HG03135 (cell line): ENCODE data around the gene GPR157.

Experiments used
- ATAC-seq: cut with Tn5 transposase; IDR thresholded peaks from one replicate; pipeline ENCODE4 v1.9.1; 2021; ENCODE audit warnings: mild to moderate bottlenecking, moderate library complexity; ENCODE audit not compliant: unreplicated experiment

GPR157 gene

DNA sequence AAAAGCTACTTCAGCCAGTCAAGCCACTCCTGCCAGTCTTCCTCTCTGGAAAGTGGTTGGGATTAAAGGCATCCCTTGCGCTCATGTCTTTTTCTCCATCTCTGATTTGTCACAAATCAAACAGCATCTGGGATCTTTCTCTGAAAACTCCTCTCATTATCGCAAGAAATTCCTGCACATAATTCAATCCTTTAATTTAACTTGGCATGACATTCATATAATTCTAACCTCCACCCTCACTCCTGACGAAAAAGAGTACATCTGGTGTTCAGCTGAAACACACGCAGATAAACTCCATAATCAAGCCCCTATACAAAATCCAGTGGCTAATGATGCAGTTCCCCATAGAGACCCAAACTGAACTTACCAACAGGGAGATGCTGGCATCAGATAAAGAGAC is 40.1 kb downstream of the GPR157 start:
- no peak for ATAC-seq

GRCh38 chr1:9087411-9088125 is 41.3 kb downstream of the GPR157 start:
- no peak for ATAC-seq

GRCh38 chr1:9086796-9087195 is 42.1 kb downstream of the GPR157 start:
- no peak for ATAC-seq

DNA sequence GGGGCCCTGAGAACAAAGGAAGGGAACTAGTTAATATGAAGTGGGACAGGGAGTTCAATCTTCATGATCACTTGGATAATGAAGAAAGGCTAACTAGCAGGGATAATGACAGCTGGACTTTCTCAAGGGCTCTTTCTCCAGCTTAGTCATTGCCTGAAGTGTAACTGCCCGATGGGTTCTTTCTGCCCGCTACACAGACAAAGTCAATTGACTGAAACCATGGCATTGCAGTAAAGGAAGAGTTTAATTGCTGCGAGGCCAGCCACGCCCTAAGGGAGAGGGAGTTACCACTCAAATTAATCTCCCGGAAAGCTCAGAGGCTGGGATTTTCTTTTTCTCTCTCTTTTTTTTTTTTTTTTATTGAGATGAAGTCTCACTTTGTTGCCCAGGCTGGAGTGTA is 42.9 kb downstream of the GPR157 start:
- no peak for ATAC-seq

DNA sequence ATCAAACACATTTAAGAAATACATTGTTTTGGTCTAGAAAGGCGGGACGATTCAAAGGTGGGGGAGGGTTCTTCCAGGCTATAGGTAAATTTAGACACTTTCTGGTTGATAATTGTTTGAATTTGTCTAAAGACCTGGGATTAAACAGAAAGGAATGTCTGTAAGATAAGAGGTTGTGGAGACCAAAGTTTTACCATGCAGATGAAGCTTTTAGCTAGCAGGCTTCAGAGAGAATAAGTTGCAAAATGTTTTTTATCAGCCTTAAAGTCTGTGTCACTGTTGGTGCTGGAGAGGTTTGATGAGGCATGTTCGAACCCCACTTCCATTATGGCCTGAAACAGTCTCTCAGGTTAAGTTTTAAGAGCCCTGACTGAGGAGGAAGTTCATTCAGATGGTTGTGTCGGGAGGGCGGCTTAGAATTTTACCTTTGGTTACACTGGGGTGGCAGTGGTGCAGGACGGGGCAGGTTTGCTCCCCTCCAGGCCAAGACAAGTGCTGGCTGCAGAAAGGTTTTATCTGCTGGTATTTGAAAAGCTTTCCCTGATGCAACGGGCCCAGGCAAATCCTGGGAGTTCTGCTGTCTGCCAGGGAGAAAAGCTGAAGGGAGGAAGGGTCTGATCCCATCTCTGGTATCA is 43.5 kb downstream of the GPR157 start:
- no peak for ATAC-seq

GRCh38 chr1:9084906-9085305 is 44.0 kb downstream of the GPR157 start:
- no peak for ATAC-seq

GRCh38 chr1:9081473-9081872 is 47.4 kb downstream of the GPR157 start:
- ATAC-seq, result no peak

DNA sequence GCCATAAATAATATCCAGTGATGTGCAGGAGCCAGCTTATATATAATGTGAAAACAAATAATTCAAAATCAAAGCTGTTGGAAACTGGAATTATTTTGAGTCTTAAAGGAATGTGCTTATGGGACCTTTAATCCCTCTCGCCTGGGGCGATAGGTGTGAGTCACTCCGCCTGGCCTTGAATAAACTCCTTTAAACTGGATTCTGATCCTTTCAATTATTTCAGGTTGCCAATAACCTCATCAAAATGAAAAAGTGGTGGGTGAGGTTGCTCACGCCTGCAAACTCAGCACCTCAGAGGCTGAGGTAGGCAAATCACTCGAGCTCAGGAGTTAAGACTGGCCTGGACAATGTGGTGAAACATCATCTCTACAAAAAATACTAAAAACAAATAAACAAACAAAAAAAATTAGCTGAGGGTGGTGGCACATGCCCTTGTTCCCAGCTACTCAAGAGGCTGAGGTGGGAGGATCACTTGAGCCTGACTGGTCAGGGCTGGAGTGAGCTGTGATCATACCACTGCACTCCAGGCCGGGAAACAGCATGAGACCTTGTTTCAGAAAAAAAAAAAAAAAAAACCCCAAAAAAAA is 48.1 kb downstream of the GPR157 start:
- ATAC-seq, result no peak

DNA sequence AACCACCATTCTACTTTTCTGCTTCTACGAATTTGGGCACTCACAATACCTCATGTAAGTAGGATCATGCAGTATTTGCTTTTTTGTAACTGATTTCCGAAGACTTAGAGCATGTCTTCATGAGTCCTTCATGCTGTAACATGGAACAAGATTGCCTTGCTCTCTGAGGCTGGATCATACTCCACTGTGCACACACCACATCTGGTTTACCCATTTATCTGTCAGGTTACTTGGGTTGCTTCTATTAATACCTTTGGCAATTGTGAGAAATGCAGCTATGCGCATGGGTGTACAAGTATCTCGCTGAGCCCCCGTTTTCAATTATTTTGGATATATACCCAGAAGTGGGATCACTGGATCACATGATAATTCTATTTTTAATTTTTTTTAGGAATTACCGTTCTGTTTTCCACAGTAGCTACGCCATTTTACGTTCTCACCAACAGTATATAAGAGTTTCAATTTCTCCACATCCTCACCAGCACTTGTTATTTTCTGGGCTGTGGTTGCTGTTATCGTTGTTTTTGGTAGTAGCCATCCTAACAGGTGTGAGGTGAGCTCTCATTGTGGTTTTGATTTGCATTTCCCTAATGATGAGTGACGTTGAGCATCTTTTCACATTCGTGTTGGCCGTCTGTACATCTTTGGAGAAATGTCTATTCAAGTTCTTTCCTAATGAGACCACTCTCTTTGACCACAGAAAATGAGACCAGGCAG is 48.8 kb downstream of the GPR157 start:
- no peak for ATAC-seq

DNA sequence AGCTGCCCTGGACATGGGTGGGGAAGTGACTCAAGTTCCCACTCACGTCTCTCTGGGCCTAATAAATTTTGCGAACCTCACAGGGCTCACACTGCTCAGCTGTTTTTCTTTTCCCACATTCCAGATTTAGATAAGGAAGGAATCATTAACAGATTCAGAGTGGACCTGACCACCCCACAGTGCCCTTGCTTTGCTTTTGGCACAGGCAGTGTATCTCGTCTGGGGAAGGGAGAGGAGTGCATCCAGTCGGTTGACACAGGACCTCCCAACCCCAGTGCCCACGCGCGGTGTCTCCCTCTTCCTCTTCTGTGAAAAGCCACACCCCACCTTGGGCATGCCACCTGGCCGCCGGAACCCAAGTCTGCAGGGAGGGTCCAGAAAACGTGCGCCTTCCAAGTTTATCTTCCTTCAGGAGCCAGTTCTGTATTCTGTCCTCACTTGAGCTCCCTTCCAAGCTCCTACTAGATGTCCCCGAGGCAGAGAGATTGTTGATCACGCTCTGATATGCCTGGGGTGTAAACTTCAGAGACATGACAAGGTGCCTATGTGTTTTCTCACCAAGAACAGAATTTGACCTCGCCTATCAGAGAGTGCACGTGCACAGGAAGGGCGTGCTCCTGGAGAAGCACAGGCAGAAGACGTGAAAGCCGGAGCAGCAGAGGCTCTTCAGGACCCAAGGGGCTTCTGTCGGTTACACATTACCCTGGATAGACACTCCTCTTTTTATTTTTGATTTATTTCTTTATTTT is 50.0 kb downstream of the GPR157 start:
- ATAC-seq, result no peak

DNA sequence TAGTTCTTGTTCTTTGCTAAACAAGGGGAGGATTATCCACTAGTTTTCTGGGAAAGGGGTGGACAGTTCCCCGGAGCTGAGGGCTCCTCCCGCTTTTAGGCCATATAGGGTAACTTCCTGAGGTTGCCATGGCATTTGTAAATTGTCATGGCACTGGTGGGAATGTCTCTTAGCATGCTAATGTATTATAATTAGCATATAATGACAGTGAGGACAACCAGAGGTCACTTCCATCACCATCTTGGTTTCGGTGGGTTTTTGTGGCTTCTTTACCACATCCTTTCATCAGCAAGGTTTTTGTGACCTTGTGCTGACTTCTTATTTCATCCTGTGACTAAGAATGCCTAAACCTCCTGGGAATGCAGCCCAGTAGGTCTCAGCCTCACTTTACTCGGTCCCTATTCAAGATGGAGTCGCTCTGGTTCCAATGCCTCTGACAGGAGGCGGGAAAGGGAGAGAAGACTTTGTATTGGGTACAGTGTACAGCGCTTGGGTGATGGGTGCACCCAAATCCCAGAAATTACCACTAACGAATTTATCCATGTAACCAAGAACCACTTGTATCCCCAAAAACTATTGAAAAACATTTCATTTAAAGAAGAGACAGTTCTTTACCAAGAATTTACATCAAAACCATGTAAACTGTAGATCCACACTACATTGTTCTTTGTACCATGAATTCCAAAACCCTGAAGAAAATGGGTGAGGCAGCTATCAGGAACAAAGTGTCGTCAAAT is 50.7 kb downstream of the GPR157 start:
- ATAC-seq, result peak; percentile 43

DNA sequence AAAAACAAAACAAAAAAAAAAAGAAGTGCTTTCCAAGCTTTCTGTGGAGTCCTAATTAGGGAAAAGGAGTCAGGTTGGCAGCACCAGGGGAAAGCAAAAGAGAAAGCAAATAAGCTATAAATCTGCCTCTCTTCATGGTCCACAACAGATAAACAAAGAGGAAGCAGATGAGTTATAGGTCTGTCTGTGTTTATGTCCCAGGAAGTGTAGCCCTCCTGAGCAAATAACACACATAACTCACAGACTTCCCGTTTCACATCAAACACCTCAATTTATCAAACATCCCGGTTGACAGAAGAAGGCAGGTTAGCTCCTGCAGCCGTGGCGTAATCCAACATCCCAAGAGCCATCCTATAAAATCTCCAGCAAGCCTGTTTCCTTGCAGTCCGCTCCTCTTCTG is 53.9 kb downstream of the GPR157 start:
- ATAC-seq, result no peak

DNA sequence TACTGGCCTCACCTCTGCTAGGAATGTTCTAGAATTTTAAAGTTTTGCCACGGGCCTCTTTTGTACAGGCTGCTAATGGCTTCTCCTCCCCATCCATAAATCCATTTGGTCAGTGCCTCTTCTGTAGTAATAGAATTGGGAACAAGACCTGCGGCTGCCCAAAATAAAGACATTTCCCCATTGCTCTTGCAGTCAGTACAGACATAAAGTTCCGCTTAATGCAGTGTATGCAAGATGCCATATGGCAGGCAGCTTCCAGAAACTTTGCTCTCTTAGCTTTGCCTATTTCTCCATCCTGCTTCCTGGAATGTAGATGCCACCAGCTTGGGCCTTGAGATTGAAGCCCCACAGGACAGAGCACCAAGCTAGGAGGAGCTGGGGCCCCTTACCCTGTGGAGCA is 55.8 kb downstream of the GPR157 start:
- no peak for ATAC-seq

DNA sequence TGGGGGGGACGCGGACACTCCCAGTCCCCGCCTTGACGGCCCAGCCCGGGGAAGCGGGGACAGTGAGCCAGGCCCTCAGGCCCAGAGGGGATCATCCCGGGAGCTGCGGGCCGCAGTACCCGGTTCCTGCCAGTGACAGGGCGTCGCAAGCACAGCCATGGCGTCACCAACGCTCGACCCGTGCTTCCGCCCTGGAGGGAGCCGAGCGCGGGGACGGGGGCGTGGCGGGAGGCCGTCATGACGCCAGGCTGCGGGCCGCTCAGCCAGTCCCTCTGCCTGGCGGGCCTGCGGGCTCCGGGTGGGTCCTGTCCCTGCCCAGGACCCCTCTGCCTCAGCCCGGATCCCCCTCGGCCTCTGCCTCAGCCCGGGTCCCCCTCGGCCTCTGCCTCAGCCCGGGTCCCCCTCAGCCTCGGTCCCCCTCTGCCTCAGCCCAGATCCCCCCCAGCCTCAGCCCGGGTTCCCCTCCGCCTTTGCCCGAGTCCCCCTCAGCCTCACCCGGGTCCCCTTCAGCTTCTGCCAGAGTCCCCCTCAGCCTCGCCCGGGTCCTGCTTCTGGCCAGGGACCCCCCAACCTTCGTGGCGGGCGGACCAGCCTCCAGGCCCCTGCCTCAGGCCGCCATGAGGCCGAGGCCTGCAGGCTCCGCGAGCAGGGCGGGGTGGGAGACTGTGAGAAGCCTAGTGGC is 57.2 kb downstream of the GPR157 start:
- no peak for ATAC-seq

- ATAC-seq, result no peak
Measured at GRCh38 chr1:9070486-9070885, 58.4 kb downstream of the GPR157 start.

GRCh38 chr1:9069326-9070100 is 59.4 kb downstream of the GPR157 start, which contains the start of gene SLC2A5:
Gene SLC2A5 (minus strand): TSS chr1:9069635. CDS start chr1:9069536, 99 bp downstream.
- ATAC-seq, result peak; percentile 78

DNA sequence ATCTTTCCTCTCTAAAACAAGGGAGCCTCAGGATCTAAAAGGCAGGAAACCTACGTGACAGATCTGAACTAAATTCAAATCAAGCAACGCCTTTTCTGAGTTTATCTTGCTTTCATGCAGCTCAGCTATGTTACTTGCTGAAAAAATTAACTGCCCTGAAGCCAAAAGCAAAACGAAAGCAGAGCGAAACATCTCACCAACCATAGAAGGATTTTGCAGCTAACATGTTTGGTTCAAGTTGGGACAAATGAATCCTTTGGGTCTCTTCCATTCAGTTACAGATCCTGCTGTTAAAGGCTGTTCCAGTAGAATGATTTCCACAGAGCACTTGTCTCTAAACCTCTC is 59.9 kb downstream of the GPR157 start:
- no peak for ATAC-seq

DNA sequence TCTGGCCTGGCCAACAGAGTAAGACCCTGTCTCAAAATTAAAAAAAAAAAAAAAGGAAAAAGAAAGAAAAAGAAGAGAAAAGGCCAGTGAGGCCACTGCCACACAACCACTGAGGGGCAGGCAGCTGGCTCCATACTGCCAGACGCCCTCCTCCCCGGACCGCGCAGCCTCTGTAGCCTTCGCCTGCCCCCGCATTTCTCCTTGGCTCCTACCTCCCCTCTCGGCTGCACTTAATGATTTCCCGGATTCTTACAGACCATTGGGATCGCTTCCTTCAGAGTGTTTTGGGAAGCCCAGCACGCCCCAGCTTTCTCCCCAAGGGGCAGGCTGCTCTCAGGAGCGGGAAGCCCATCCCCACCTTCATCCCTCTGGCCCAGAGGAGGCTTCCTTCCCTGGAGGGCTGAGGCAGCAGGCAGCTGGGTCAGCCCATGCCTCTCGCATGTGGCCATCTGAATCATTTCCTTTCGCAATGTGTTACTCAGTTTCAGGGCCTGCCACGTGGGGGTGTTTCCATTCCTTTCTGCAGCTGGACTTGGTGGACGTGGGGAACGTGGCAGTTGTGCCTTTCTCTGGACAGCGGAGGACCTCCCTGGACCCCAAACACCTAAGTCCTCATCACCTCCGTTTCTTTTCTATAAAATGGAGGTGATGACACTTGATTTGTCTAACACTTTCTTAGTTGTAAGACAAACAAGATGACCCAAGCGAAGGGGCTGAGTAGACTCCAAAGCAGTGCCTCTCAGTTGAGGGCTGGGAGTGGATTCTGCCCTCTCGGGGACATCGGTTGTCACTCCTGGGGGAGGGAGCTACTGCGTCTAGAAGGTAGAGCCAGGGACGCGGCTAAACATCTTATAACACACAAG is 61.7 kb downstream of the GPR157 start:
- no peak for ATAC-seq
